ENCODE results near the gene LDLRAD4.

Gene LDLRAD4

DNA sequence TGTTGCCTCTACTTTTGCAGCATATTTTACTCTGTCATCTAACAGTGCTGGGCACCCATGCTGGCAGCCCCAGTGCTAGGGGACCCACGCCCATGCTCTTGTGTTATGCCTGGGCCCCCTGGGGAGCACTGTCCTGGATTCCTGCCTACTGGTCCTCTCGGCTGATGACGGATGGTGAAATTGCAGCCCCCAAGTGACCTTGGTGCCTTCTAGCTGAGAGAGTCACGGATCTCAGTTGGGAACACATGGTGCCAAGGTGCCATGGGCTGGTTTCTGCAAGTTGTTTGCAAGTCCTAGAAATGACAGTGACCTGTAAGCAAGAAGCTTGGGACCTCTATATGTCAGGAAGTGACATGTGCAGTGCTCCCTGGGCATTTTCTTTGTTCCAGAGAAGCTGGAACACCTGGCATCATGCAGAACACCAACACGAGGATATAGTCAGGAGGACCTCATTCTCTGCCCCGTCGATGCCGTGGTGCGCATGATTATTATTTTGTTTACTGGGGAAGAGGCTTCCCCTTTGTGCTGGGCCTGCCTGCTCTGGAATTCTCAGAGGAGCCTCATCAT lies 187.6 kb downstream of the LDLRAD4 start:
- TF ChIP-seq, protein P1, sequence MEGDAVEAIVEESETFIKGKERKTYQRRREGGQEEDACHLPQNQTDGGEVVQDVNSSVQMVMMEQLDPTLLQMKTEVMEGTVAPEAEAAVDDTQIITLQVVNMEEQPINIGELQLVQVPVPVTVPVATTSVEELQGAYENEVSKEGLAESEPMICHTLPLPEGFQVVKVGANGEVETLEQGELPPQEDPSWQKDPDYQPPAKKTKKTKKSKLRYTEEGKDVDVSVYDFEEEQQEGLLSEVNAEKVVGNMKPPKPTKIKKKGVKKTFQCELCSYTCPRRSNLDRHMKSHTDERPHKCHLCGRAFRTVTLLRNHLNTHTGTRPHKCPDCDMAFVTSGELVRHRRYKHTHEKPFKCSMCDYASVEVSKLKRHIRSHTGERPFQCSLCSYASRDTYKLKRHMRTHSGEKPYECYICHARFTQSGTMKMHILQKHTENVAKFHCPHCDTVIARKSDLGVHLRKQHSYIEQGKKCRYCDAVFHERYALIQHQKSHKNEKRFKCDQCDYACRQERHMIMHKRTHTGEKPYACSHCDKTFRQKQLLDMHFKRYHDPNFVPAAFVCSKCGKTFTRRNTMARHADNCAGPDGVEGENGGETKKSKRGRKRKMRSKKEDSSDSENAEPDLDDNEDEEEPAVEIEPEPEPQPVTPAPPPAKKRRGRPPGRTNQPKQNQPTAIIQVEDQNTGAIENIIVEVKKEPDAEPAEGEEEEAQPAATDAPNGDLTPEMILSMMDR (IDR thresholded peaks at IDR 0.05; ENCODE audit: extremely low read depth, missing control alignments) = no peak
- DNase-seq (ENCODE audit: low spot score) = no peak

DNA sequence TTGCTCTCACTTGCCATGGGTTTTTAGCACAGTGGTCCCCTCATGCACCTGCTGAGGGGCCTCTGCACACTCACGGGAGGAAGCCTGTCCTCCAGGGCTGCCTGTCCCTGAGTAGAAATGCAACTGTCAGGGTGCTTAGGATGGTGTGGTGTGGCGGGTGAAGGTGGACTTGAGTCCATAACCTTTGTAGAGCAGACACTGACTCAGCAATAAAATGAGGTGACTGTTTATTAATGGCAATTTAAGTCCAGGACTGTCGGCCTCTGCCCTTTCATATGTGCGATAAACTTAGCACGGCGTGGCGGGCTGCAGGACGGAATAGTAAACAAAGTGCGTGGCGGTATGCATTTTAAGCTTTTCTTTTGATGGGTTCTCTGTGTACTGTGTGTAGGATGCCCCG lies 188.2 kb downstream of the LDLRAD4 start:
- TF ChIP-seq, protein P1 (IDR thresholded peaks at IDR 0.05; ENCODE audit: extremely low read depth, missing control alignments) = no peak
- no peak for DNase-seq (ENCODE audit: low spot score)

DNA sequence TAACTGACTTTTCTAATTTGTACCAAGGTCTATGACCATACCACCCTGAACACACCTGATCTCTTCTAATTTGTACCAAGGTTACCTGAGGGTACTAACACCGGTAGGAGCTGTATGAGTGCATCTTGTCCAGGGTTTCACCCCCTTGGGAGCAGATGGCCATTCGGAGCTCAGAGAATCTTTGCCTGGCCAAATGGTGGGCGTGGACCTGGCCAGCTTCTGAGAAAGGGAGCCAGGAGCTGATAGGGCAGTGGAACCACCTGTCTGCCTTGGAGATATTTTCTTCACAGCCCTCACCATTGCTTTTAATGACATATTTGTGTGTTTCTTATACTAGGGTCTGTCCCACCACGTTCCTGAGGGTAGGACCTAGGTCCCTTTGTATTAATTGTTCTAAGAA lies 188.9 kb downstream of the LDLRAD4 start:
- DNase-seq (ENCODE audit: low spot score) = no peak
- TF ChIP-seq, protein P1 (IDR thresholded peaks at IDR 0.05; ENCODE audit: extremely low read depth, missing control alignments) = no peak

DNA sequence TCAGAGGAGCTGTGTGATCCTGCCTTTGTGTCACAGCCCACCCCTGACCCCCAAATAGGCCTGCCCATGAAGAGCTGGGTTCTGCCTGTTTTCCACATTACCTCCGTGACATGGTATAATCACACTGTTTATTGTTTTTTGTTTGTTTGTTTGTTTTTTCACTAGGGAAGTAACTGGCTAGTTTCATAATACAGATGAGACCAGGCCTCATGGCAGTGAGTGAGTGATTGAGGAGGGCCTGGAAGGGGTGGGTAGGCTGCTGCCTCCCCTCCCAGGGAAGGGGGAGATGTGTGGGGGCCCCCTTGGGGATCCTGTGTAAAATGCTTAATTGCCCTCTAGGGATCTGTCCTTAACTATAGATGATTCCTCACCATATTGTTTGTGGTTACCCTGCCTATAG lies 190.5 kb downstream of the LDLRAD4 start:
- DNase-seq (ENCODE audit: low spot score) = no peak

DNA sequence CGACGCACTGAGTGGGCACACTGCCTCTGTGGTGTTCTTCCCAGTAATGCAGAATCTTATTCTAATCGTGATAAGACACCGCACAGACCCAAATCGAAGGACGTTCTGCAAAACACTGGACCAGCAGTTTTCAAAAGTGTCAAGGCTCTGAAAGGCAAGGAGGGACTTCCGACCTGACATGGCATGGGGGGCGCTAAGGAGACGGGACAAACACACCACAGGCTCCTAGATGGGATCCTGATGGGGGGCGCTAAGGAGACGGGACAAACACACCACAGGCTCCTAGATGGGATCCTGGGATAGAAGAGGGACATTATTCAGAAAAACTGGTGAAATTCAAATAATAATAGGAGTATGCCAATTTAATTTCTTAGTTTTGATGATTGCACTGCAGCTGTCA lies 191.4 kb downstream of the LDLRAD4 start:
- TF ChIP-seq, protein P1 (IDR thresholded peaks at IDR 0.05; ENCODE audit: extremely low read depth, missing control alignments) = no peak
- DNase-seq (ENCODE audit: low spot score) = no peak

More for the DNA sequence above, 190.5 kb downstream of the LDLRAD4 start:
- TF ChIP-seq, protein P1 (IDR thresholded peaks at IDR 0.05; ENCODE audit: extremely low read depth, missing control alignments) = no peak

DNA sequence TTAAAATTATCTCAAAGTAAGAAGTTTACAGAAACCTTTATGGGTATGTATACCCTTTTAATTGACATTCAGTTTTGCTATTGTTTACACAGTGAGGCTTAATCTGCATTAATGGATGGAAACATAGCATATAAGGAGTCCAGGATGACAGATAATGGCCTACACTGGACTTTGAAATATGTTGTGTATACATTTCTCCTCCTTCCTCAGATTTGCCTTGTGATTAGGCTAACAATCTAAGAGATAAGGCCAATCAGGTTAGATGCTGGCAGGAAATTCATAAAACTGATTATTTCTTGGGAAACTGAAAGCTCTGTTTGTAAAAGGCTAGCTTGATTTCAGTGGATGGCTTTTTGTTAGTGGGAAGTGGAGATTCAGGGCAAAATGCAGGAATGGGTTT lies 191.9 kb downstream of the LDLRAD4 start:
- no peak for DNase-seq (ENCODE audit: low spot score)
- TF ChIP-seq, protein P1 (IDR thresholded peaks at IDR 0.05; ENCODE audit: extremely low read depth, missing control alignments) = no peak

DNA sequence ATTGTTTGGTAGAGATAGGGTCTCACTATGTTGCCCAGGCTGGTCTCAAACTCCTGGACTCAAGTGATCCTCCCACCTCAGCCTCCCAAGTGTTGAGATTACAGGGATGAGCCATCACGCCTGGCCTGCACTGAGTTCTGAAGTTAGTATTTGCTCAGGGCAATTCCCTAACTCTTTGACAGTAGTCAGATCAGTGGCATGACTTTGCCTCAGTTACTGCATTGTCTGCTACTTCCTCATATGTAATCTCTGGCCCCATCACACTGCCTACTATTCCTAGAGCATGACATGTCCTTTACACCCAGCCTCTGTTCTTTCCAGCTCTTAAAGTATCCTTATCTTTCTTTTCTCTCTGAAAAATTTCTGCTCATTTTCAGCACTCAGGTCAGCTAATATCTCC lies 193.5 kb downstream of the LDLRAD4 start:
- DNase-seq (ENCODE audit: low spot score) = no peak
- TF ChIP-seq, protein P1 (IDR thresholded peaks at IDR 0.05; ENCODE audit: extremely low read depth, missing control alignments) = no peak

Data from GM20000 (cell line).